K562 (cell line): ENCODE results near the gene UGT1A9.

Experiments used
- ARHGAP35 ChIP-seq: fragments of 450-650 bp; IDR thresholded peaks from 2 replicates; pipeline ENCODE4 v1.6.1; 2018; ENCODE audit not compliant: partially characterized antibody
- ATF7 ChIP-seq: fragments of 450-650 bp; IDR thresholded peaks from 2 replicates; pipeline ENCODE4 v1.7.1; 2014; ENCODE audit warnings: mild to moderate bottlenecking, moderate library complexity
- POU5F1 ChIP-seq: fragments of 150-350 bp; IDR thresholded peaks from 2 replicates; pipeline ENCODE4 v1.6.1; 2014; ENCODE audit warnings: borderline replicate concordance, low read length, low read depth, mild to moderate bottlenecking; ENCODE audit not compliant: partially characterized antibody
- SMAD2 ChIP-seq: fragments of 150-350 bp; IDR thresholded peaks from 2 replicates; pipeline ENCODE4 v1.6.1; 2014; ENCODE audit warnings: low read depth, mild to moderate bottlenecking, low read length
- ZBTB7A ChIP-seq: IDR thresholded peaks from 2 replicates; pipeline ENCODE4 v1.6.1; 2011; ENCODE audit warnings: low read depth, mild to moderate bottlenecking, low read length, moderate library complexity, borderline replicate concordance; ENCODE audit not compliant: control insufficient read depth
- ZNF707 ChIP-seq: fragments of 250-450 bp; sonication (Bioruptor Pico); conservative IDR thresholded peaks from 2 replicates; pipeline ENCODE4 v1.8.0; 2022; ENCODE audit warnings: inconsistent platforms, mild to moderate bottlenecking, moderate library complexity
- TF ChIP-seq, protein P1 (sequence below): fragments of 450-650 bp; IDR thresholded peaks from 2 replicates; pipeline ENCODE4 v1.6.1; 2017; ENCODE audit warnings: antibody characterized with exemption, mild to moderate bottlenecking

GRCh38 chr2:233800208-233800607 lies 128.5 kb downstream of the UGT1A9 start:
- TF ChIP-seq SMAD2, result no peak
- no peak for TF ChIP-seq ATF7
- no peak for TF ChIP-seq ARHGAP35
- no peak for TF ChIP-seq POU5F1
- TF ChIP-seq ZNF707 (CRISPR knock-in tag), result no peak
- TF ChIP-seq, protein P1, sequence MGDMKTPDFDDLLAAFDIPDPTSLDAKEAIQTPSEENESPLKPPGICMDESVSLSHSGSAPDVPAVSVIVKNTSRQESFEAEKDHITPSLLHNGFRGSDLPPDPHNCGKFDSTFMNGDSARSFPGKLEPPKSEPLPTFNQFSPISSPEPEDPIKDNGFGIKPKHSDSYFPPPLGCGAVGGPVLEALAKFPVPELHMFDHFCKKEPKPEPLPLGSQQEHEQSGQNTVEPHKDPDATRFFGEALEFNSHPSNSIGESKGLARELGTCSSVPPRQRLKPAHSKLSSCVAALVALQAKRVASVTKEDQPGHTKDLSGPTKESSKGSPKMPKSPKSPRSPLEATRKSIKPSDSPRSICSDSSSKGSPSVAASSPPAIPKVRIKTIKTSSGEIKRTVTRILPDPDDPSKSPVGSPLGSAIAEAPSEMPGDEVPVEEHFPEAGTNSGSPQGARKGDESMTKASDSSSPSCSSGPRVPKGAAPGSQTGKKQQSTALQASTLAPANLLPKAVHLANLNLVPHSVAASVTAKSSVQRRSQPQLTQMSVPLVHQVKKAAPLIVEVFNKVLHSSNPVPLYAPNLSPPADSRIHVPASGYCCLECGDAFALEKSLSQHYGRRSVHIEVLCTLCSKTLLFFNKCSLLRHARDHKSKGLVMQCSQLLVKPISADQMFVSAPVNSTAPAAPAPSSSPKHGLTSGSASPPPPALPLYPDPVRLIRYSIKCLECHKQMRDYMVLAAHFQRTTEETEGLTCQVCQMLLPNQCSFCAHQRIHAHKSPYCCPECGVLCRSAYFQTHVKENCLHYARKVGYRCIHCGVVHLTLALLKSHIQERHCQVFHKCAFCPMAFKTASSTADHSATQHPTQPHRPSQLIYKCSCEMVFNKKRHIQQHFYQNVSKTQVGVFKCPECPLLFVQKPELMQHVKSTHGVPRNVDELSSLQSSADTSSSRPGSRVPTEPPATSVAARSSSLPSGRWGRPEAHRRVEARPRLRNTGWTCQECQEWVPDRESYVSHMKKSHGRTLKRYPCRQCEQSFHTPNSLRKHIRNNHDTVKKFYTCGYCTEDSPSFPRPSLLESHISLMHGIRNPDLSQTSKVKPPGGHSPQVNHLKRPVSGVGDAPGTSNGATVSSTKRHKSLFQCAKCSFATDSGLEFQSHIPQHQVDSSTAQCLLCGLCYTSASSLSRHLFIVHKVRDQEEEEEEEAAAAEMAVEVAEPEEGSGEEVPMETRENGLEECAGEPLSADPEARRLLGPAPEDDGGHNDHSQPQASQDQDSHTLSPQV, result no peak
- TF ChIP-seq ZBTB7A, result no peak
